ENCODE data around the gene WNT6.

The WNT6 gene

DNA sequence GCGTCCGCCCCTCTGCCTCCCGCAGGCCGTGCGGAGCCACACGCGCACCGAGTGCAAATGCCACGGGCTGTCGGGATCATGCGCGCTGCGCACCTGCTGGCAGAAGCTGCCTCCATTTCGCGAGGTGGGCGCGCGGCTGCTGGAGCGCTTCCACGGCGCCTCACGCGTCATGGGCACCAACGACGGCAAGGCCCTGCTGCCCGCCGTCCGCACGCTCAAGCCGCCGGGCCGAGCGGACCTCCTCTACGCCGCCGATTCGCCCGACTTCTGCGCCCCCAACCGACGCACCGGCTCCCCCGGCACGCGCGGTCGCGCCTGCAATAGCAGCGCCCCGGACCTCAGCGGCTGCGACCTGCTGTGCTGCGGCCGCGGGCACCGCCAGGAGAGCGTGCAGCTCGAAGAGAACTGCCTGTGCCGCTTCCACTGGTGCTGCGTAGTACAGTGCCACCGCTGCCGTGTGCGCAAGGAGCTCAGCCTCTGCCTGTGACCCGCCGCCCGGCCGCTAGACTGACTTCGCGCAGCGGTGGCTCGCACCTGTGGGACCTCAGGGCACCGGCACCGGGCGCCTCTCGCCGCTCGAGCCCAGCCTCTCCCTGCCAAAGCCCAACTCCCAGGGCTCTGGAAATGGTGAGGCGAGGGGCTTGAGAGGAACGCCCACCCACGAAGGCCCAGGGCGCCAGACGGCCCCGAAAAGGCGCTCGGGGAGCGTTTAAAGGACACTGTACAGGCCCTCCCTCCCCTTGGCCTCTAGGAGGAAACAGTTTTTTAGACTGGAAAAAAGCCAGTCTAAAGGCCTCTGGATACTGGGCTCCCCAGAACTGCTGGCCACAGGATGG is 14.0 kb downstream of the WNT6 start:
- no peak for TF ChIP-seq ZFX (IDR thresholded peaks at IDR 0.05; ENCODE audit: borderline replicate concordance)
- TF ChIP-seq, protein P1, sequence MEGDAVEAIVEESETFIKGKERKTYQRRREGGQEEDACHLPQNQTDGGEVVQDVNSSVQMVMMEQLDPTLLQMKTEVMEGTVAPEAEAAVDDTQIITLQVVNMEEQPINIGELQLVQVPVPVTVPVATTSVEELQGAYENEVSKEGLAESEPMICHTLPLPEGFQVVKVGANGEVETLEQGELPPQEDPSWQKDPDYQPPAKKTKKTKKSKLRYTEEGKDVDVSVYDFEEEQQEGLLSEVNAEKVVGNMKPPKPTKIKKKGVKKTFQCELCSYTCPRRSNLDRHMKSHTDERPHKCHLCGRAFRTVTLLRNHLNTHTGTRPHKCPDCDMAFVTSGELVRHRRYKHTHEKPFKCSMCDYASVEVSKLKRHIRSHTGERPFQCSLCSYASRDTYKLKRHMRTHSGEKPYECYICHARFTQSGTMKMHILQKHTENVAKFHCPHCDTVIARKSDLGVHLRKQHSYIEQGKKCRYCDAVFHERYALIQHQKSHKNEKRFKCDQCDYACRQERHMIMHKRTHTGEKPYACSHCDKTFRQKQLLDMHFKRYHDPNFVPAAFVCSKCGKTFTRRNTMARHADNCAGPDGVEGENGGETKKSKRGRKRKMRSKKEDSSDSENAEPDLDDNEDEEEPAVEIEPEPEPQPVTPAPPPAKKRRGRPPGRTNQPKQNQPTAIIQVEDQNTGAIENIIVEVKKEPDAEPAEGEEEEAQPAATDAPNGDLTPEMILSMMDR (IDR thresholded peaks at IDR 0.05), result no peak
- no peak overlapping the region for H3K27ac ChIP-seq

DNA sequence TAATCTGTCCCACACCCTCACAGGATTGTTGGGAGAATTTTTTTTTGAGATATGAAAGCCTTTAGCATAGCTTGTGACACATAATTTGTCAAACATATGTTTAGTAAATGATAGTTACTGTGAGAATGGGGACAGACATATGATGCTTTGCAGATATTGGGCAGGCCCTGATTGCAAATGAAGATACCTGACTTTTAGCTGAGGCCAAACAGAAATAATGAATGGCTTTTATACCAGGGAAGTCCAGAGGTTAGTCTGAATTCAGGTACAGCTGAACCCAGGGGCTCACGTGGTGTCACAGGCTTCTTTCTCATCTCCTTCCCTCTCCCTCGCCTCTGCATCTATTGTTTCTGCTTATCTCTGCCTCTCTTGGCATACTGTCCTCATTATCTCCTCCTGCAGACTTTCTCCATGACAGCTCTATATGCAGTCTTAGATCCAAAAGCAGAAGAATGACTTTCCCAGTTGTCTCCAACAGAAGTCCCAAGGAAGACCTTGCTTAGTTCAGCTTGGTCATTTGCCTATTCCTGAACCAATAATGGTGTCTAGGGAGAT is 16.2 kb downstream of the WNT6 start:
- TF ChIP-seq ZFX (IDR thresholded peaks at IDR 0.05; ENCODE audit: borderline replicate concordance), result no peak
- TF ChIP-seq, protein P1 (IDR thresholded peaks at IDR 0.05), result no peak
- no peak overlapping the region for H3K27ac ChIP-seq

DNA sequence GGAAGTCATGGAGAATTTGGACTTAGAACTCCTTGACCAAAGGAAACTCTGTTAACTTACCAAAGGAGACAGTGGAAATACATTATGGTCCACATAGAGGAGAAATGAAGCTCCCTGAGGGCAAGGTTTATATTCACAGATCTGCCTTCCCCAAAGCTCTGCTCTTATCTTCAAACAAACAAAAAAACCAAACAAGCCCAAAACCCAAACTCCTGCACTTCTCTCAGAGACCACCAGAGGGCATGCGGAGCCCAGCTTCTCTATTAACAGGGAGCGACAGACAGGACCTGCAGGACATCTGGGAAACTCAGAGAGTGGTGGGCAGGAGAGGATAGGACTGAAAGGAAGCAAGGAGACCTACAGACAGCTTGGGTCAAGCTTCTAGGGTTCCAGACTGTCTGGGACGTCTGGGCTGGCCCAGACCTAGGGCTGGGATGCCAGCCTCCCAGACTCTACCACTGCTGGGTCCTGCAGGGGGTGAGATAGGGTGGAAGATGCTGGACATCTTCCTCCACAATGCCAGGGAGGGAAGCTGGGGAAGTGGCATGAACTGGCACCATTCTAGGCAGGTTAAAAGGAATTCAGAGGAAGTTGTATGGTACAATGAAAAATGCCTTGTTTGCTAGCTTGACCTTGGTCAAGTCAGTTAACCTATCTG is 17.1 kb downstream of the WNT6 start:
- no peak overlapping the region for H3K27ac ChIP-seq
- TF ChIP-seq, protein P1 (IDR thresholded peaks at IDR 0.05), result peak; percentile 95
- no peak for TF ChIP-seq ZFX (IDR thresholded peaks at IDR 0.05; ENCODE audit: borderline replicate concordance)

DNA sequence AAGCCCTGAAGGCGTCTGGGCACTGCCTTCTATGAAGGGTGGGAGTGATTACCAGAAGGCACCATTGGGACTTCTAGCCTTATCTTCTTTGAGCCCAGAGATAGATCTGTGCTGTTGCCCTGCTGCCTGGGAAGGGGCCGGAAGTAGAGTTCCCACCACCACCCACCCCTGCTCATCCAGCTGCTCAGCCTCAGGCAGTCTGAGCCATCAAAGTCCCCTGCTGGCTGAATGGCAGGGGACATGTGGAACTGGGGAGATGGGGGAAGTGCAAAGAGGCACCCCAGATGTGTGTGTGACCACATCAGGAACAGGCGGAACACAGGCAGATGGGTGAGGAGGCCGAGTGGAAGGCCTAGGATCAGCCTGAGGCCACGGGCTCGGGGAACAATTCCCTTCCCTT is 17.7 kb downstream of the WNT6 start:
- no peak overlapping the region for H3K27ac ChIP-seq
- TF ChIP-seq, protein P1 (IDR thresholded peaks at IDR 0.05), result no peak
- no peak for TF ChIP-seq ZFX (IDR thresholded peaks at IDR 0.05; ENCODE audit: borderline replicate concordance)

DNA sequence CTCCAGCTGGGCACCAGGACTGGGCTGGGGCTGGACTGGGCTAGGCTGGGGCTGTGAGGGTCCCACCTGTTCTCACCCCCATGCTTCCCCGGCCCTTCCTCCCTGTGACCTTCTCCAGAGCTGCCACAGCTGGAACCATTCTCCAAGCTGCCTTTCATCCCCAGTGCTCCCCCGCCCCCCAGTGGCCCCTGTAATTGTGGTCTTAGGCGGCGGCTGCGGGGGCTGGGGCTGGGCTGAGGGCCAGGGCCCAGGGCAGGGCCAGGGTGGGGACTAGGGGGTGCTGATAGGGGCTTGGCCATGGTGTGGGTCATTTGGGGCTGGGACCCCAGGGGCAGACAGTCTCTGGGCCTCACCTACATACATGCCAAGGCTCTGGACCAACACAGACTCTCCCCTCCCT is 18.3 kb downstream of the WNT6 start:
- TF ChIP-seq, protein P1 (IDR thresholded peaks at IDR 0.05), result no peak
- no peak for TF ChIP-seq ZFX (IDR thresholded peaks at IDR 0.05; ENCODE audit: borderline replicate concordance)
- H3K27ac ChIP-seq, result no peak overlapping the region

DNA sequence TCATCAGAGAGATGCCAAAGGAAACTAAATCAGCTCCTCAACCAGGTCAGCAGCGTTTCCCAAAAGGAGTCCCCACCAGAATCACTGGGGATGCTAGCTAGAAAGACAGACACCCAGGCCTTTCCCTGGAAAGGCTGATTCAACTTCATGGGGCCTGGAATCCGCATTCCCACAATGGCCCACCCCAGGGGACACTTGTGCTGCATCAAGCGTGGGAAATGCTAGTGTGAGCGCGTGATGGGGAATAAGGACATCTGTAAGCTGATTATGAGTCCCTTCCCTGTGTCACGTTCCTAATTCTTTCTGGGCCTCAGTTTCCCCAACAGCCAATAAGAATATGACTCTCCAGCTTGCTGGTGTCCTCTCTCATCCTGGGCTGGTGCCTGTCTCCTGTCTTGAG is 18.9 kb downstream of the WNT6 start:
- no peak overlapping the region for H3K27ac ChIP-seq
- no peak for TF ChIP-seq ZFX (IDR thresholded peaks at IDR 0.05; ENCODE audit: borderline replicate concordance)
- TF ChIP-seq, protein P1 (IDR thresholded peaks at IDR 0.05), result no peak
